Mucosa of rectum (tissue), 2 donors: ENCODE measurements around the gene ARHGAP8.

Source experiments
- H3K27ac ChIP-seq, 2 donors: one replicate each; pipeline ENCODE4 v1.7.0; 2013; ENCODE audit warnings: inconsistent platforms in 2 of 2, low read depth in 2 of 2, low read length in 2 of 2
- H3K27me3 ChIP-seq, 2 donors: one replicate each; pipeline ENCODE4 v1.7.0; 2013; ENCODE audit warnings: low read length in 2 of 2; ENCODE audit not compliant: control insufficient read depth in 2 of 2, insufficient read depth in 2 of 2
- H3K36me3 ChIP-seq, 2 donors: one replicate each; pipeline ENCODE4 v1.7.0; 2013; ENCODE audit warnings: low read length in 2 of 2; ENCODE audit not compliant: control insufficient read depth in 2 of 2, insufficient read depth in 2 of 2
- H3K4me1 ChIP-seq, 2 donors: one replicate each; pipeline ENCODE4 v1.7.0; 2013; ENCODE audit warnings: low read length in 2 of 2, mild to moderate bottlenecking in 1 of 2; ENCODE audit not compliant: control insufficient read depth in 2 of 2, insufficient read depth in 2 of 2
- H3K4me3 ChIP-seq, 2 donors: one replicate each; pipeline ENCODE4 v1.7.0; 2013; ENCODE audit warnings: low read length in 2 of 2
- H3K9ac ChIP-seq, 2 donors: one replicate each; pipeline ENCODE4 v1.7.0; 2013; ENCODE audit warnings: low read length in 2 of 2, low read depth in 1 of 2, mild to moderate bottlenecking in 1 of 2
- H3K9me3 ChIP-seq, 2 donors: one replicate each; pipeline ENCODE4 v1.7.0; 2013; ENCODE audit warnings: low read length in 2 of 2; ENCODE audit not compliant: control insufficient read depth in 2 of 2
- donor health status: healthy.
- donor health status: Normal muscosa, but diverticular disease.

ARHGAP8 gene

GRCh38 chr22:44783091-44783490 lies 30.7 kb downstream of the ARHGAP8 start:
- Histone ChIP-seq H3K27ac (no peak overlapping the region), H3K9me3 (no peaks in the 10 kb centered on the region), H3K4me1 (peaks cover 0 to 4% of the 10 kb centered on the region in 2 donors), H3K27me3 (no peaks in the 10 kb centered on the region), H3K4me3 (no peak overlapping the region), H3K36me3 (peaks cover 0 to 2% of the 10 kb centered on the region in 2 donors), H3K9ac (no peak overlapping the region)

GRCh38 chr22:44783581-44783980 lies 31.2 kb downstream of the ARHGAP8 start:
- no peak overlapping the region for H3K4me3 ChIP-seq
- H3K9me3 ChIP-seq = no peaks in the 10 kb centered on the region
- H3K36me3 ChIP-seq = peaks cover 0 to 2% of the 10 kb centered on the region in 2 donors
- H3K9ac ChIP-seq = no peak overlapping the region
- no peaks in the 10 kb centered on the region for H3K27me3 ChIP-seq
- peaks cover 0 to 4% of the 10 kb centered on the region in 2 donors for H3K4me1 ChIP-seq
- no peak overlapping the region for H3K27ac ChIP-seq

GRCh38 chr22:44786136-44786535 lies 33.8 kb downstream of the ARHGAP8 start:
- peaks cover 0 to 4% of the 10 kb centered on the region in 2 donors for H3K4me1 ChIP-seq
- no peak overlapping the region for H3K4me3 ChIP-seq
- no peaks in the 10 kb centered on the region for H3K27me3 ChIP-seq
- peaks cover 0 to 2% of the 10 kb centered on the region in 2 donors for H3K36me3 ChIP-seq
- no peak overlapping the region for H3K27ac ChIP-seq
- H3K9me3 ChIP-seq = no peaks in the 10 kb centered on the region
- no peak overlapping the region for H3K9ac ChIP-seq

- Histone ChIP-seq H3K4me1 (peaks cover 0 to 4% of the 10 kb centered on the region in 2 donors), H3K4me3 (no peak overlapping the region), H3K27ac (no peak overlapping the region), H3K36me3 (peaks cover 0 to 2% of the 10 kb centered on the region in 2 donors), H3K27me3 (no peaks in the 10 kb centered on the region), H3K9me3 (no peaks in the 10 kb centered on the region), H3K9ac (no peak overlapping the region)
Measured at GRCh38 chr22:44786610-44787009, 34.2 kb downstream of the ARHGAP8 start.

- H3K27me3 ChIP-seq = no peaks in the 10 kb centered on the region
- H3K4me1 ChIP-seq = peaks cover 0 to 4% of the 10 kb centered on the region in 2 donors
- H3K4me3 ChIP-seq = no peak overlapping the region
- H3K9me3 ChIP-seq = no peaks in the 10 kb centered on the region
- H3K36me3 ChIP-seq = peaks cover 0 to 2% of the 10 kb centered on the region in 2 donors
- no peak overlapping the region for H3K27ac ChIP-seq
- no peak overlapping the region for H3K9ac ChIP-seq
Measured at GRCh38 chr22:44787832-44788231, 35.5 kb downstream of the ARHGAP8 start.

- Histone ChIP-seq H3K9ac (no peak overlapping the region), H3K9me3 (no peaks in the 10 kb centered on the region), H3K36me3 (peaks cover 0 to 2% of the 10 kb centered on the region in 2 donors), H3K27ac (no peak overlapping the region), H3K27me3 (no peaks in the 10 kb centered on the region), H3K4me1 (no peaks in the 10 kb centered on the region), H3K4me3 (no peak overlapping the region)
Measured at GRCh38 chr22:44793106-44793505, 40.7 kb downstream of the ARHGAP8 start.

- Histone ChIP-seq H3K36me3 (peaks cover 0 to 2% of the 10 kb centered on the region in 2 donors), H3K9me3 (no peaks in the 10 kb centered on the region), H3K27ac (no peak overlapping the region), H3K9ac (no peak overlapping the region), H3K4me3 (no peak overlapping the region), H3K4me1 (no peaks in the 10 kb centered on the region), H3K27me3 (no peaks in the 10 kb centered on the region)
Measured at GRCh38 chr22:44793506-44794172, 41.3 kb downstream of the ARHGAP8 start.

- H3K36me3 ChIP-seq = peaks cover 0 to 2% of the 10 kb centered on the region in 2 donors
- H3K27ac ChIP-seq = no peak overlapping the region
- H3K27me3 ChIP-seq = no peaks in the 10 kb centered on the region
- H3K9ac ChIP-seq = no peak overlapping the region
- H3K4me3 ChIP-seq = no peak overlapping the region
- H3K4me1 ChIP-seq = no peaks in the 10 kb centered on the region
- no peaks in the 10 kb centered on the region for H3K9me3 ChIP-seq
Measured at GRCh38 chr22:44795701-44796630, 43.6 kb downstream of the ARHGAP8 start.

GRCh38 chr22:44797181-44797725 lies 44.9 kb downstream of the ARHGAP8 start:
- Histone ChIP-seq H3K4me3 (no peak overlapping the region), H3K27me3 (no peaks in the 10 kb centered on the region), H3K4me1 (no peaks in the 10 kb centered on the region), H3K9ac (no peak overlapping the region), H3K36me3 (peaks cover 0 to 2% of the 10 kb centered on the region in 2 donors), H3K27ac (no peak overlapping the region), H3K9me3 (no peaks in the 10 kb centered on the region)
